GM19324 (cell line): ENCODE results near the gene METTL1.

Experiments used
- ATAC-seq: cut with Tn5 transposase; IDR thresholded peaks from one replicate; pipeline ENCODE4 v1.9.1; 2021; ENCODE audit warnings: mild to moderate bottlenecking, moderate library complexity; ENCODE audit not compliant: unreplicated experiment, low FRiP score

METTL1 gene

GRCh38 chr12:57771236-57771872 lies 551 bp downstream of the METTL1 start:
- peak; percentile 72 for ATAC-seq

GRCh38 chr12:57770734-57771133 lies 1.2 kb downstream of the METTL1 start:
- no peak for ATAC-seq

- no peak for ATAC-seq
These were observed 2.3 kb downstream of the METTL1 start for GRCh38 chr12:57769594-57769993.

- ATAC-seq, result no peak
These were observed 4.0 kb downstream of the METTL1 start for GRCh38 chr12:57767876-57768275.

- ATAC-seq, result no peak
These were observed 4.6 kb downstream of the METTL1 start for GRCh38 chr12:57767305-57767698.

- no peak for ATAC-seq
These were observed 5.2 kb downstream of the METTL1 start, which contains the start of gene CYP27B1 for GRCh38 chr12:57766464-57767304. Gene CYP27B1 (minus strand): TSS chr12:57767078. CDS start chr12:57767041, 37 bp downstream.

GRCh38 chr12:57765698-57766463 lies 6.0 kb downstream of the METTL1 start:
- ATAC-seq, result no peak

- peak; percentile 55 for ATAC-seq
These were observed 6.8 kb downstream of the METTL1 start for GRCh38 chr12:57765003-57765697.

GRCh38 chr12:57764662-57765002 lies 7.3 kb downstream of the METTL1 start:
- no peak for ATAC-seq

GRCh38 chr12:57763881-57764661 lies 7.8 kb downstream of the METTL1 start:
- ATAC-seq, result no peak

GRCh38 chr12:57762463-57762862 lies 9.4 kb downstream of the METTL1 start:
- no peak for ATAC-seq

GRCh38 chr12:57761391-57761998 lies 10.4 kb downstream of the METTL1 start:
- no peak for ATAC-seq

GRCh38 chr12:57760347-57760982 lies 11.4 kb downstream of the METTL1 start:
- ATAC-seq, result no peak

- ATAC-seq, result no peak
These were observed 12.4 kb downstream of the METTL1 start for GRCh38 chr12:57759360-57759980.

- ATAC-seq, result no peak
These were observed 13.1 kb downstream of the METTL1 start for GRCh38 chr12:57758552-57759359.

GRCh38 chr12:57757771-57758170 lies 14.1 kb downstream of the METTL1 start:
- ATAC-seq, result no peak

- ATAC-seq, result no peak
These were observed 15.2 kb downstream of the METTL1 start for GRCh38 chr12:57756406-57757341.
